Hepatocyte (in vitro differentiated cells): ENCODE data around the gene TMEM175. TPM values are rescaled to one million over a fixed set of nuclear protein-coding genes. Genes with fewer than 3 reads are reported as not detected.

Source experiments
- DNase-seq: peaks from one replicate; pipeline ENCODE4 v3.0.0-alpha.2; 2016; ENCODE audit warnings: low spot score
- H2AFZ ChIP-seq: fragments of 200-600 bp; sonication (generic); 2 replicates; pipeline ENCODE4 v1.6.0; 2016; ENCODE audit warnings: antibody characterized with exemption, mild to moderate bottlenecking
- H3K27ac ChIP-seq: fragments of 200-600 bp; sonication (generic); 2 replicates; pipeline ENCODE4 v1.5.1; 2016; ENCODE audit warnings: mild to moderate bottlenecking
- H3K27me3 ChIP-seq: fragments of 200-600 bp; sonication (generic); 2 replicates; pipeline ENCODE4 v1.6.1; 2016
- H3K36me3 ChIP-seq: fragments of 200-600 bp; sonication (generic); replicated peaks from 2 replicates; pipeline ENCODE4 v1.5.1; 2016; ENCODE audit warnings: low read depth; ENCODE audit not compliant: insufficient read depth
- H3K4me1 ChIP-seq: fragments of 200-600 bp; sonication (generic); 2 replicates; pipeline ENCODE4 v1.5.1; 2016; ENCODE audit warnings: mild to moderate bottlenecking, moderate library complexity; ENCODE audit not compliant: insufficient read depth
- H3K4me2 ChIP-seq: fragments of 200-600 bp; sonication (generic); 2 replicates; pipeline ENCODE4 v1.6.0; 2016
- H3K4me3 ChIP-seq: fragments of 200-600 bp; sonication (generic); 2 replicates; pipeline ENCODE4 v1.5.1; 2016; ENCODE audit warnings: mild to moderate bottlenecking
- H3K79me2 ChIP-seq: fragments of 200-600 bp; sonication (generic); 2 replicates; pipeline ENCODE4 v1.6.0; 2017; ENCODE audit warnings: mild to moderate bottlenecking
- H3K9me2 ChIP-seq: fragments of 200-600 bp; sonication (generic); replicated peaks from 2 replicates; pipeline ENCODE4 v1.6.0; 2017; ENCODE audit warnings: mild to moderate bottlenecking; ENCODE audit not compliant: insufficient read depth
- H3K9me3 ChIP-seq: fragments of 200-600 bp; sonication (generic); 2 replicates; pipeline ENCODE4 v1.5.1; 2016; ENCODE audit warnings: low read depth, mild to moderate bottlenecking
- H4K20me1 ChIP-seq: fragments of 200-600 bp; sonication (generic); 2 replicates; pipeline ENCODE4 v1.6.0; 2016; ENCODE audit warnings: mild to moderate bottlenecking; ENCODE audit not compliant: insufficient read depth, poor library complexity, severe bottlenecking
- CTCF ChIP-seq: fragments of 200-600 bp; sonication (generic); IDR thresholded peaks from 2 replicates; pipeline ENCODE4 v1.5.1; 2016; ENCODE audit warnings: antibody characterized with exemption, mild to moderate bottlenecking; ENCODE audit not compliant: poor library complexity
- EZH2 ChIP-seq: fragments of 200-600 bp; sonication (generic); IDR thresholded peaks from 2 replicates; pipeline ENCODE4 v1.6.1; 2016; ENCODE audit warnings: antibody characterized with exemption, mild to moderate bottlenecking, borderline replicate concordance
- EZH2phosphoT487 ChIP-seq: fragments of 200-600 bp; sonication (generic); IDR thresholded peaks from one replicate; pipeline ENCODE4 v1.6.1; 2018; ENCODE audit warnings: antibody characterized with exemption, mild to moderate bottlenecking, low read depth, moderate library complexity; ENCODE audit not compliant: unreplicated experiment, severe bottlenecking
- WGBS: methylation state at CpG from one replicate; pipeline ENCODE4 v1.1.6; 2016; ENCODE audit warnings: low lambda C conversion rate; ENCODE audit errors: missing lambda C conversion rate; 5-methylcytosine and 5-hydroxymethylcytosine counted together
- polyA plus RNA-seq: library from polyadenylated mRNA; unstranded; fragments of >200 nt; fragmentation: Nextera tagmentation; extraction: Ambion mirVana; gene quantifications from 2 replicates; pipeline ENCODE4 v1.2.1, GENCODE V29; 2016
- total RNA-seq: library from RNA; depleted of rRNA; stranded (reverse); fragments of >200 nt; gene quantifications from 2 replicates; pipeline ENCODE4 v1.2.3, GENCODE V29; 2014

Gene TMEM175
- total and polyA plus RNA-seq, 2 experiments from 2014 or later = 14.8 to 31.4 TPM

- Histone ChIP-seq H3K36me3 (no peaks in the 10 kb centered on the region), H4K20me1 (no peaks in the 10 kb centered on the region)
Measured at GRCh38 chr4:898123-898522, 34.1 kb upstream of the TMEM175 start.

GRCh38 chr4:898869-899555 is 33.2 kb upstream of the TMEM175 start:
- Histone ChIP-seq H3K4me2 (no peak overlapping the region), H2AFZ (no peak overlapping the region), H3K9me3 (no peaks in the 10 kb centered on the region), H3K4me1 (no peaks in the 10 kb centered on the region), H3K79me2 (no peaks in the 10 kb centered on the region), H3K27me3 (no peaks in the 10 kb centered on the region), H3K36me3 (no peaks in the 10 kb centered on the region), H3K27ac (no peak overlapping the region), H3K9me2 (no peaks in the 10 kb centered on the region), H3K4me3 (no peak overlapping the region), H4K20me1 (no peaks in the 10 kb centered on the region)
- TF ChIP-seq EZH2 (no peak), EZH2phosphoT487 (no peak), CTCF (no peak)
- WGBS = 96% methylated on average over 27 of the region's 27 CpGs
- DNase-seq = no peak

More at GRCh38 chr4:898123-898522, 34.1 kb upstream of the TMEM175 start:
- DNase-seq = no peak
- Histone ChIP-seq H3K27ac (no peak overlapping the region), H3K4me1 (no peaks in the 10 kb centered on the region), H3K9me3 (no peaks in the 10 kb centered on the region), H3K9me2 (no peaks in the 10 kb centered on the region), H3K79me2 (no peaks in the 10 kb centered on the region), H3K27me3 (no peaks in the 10 kb centered on the region), H2AFZ (no peak overlapping the region), H3K4me2 (no peak overlapping the region), H3K4me3 (no peak overlapping the region)
- no peak for TF ChIP-seq EZH2phosphoT487
- TF ChIP-seq CTCF = no peak
- no peak for TF ChIP-seq EZH2
- 91% methylated on average over 15 of the region's 15 CpGs for WGBS

- TF ChIP-seq EZH2 (no peak), CTCF (no peak), EZH2phosphoT487 (no peak)
- WGBS = 89% methylated on average over 12 of the region's 12 CpGs
- Histone ChIP-seq H3K4me2 (no peak overlapping the region), H3K9me3 (no peaks in the 10 kb centered on the region), H3K79me2 (no peaks in the 10 kb centered on the region), H4K20me1 (no peaks in the 10 kb centered on the region), H2AFZ (no peak overlapping the region), H3K4me3 (no peak overlapping the region), H3K4me1 (no peaks in the 10 kb centered on the region), H3K27ac (no peak overlapping the region), H3K27me3 (no peaks in the 10 kb centered on the region), H3K36me3 (no peaks in the 10 kb centered on the region), H3K9me2 (no peaks in the 10 kb centered on the region)
- DNase-seq = no peak
Measured at GRCh38 chr4:899556-899906, 32.7 kb upstream of the TMEM175 start.

- H2AFZ ChIP-seq = no peak overlapping the region
- H3K4me2 ChIP-seq = no peak overlapping the region
- H3K9me3 ChIP-seq = no peaks in the 10 kb centered on the region
- no peak for DNase-seq
- H3K27me3 ChIP-seq = no peaks in the 10 kb centered on the region
- no peaks in the 10 kb centered on the region for H3K36me3 ChIP-seq
- WGBS = 96% methylated on average over 26 of the region's 26 CpGs
- H4K20me1 ChIP-seq = no peaks in the 10 kb centered on the region
- no peaks in the 10 kb centered on the region for H3K4me1 ChIP-seq
- no peaks in the 10 kb centered on the region for H3K9me2 ChIP-seq
- no peak overlapping the region for H3K4me3 ChIP-seq
- no peak overlapping the region for H3K27ac ChIP-seq
- H3K79me2 ChIP-seq = no peaks in the 10 kb centered on the region
- TF ChIP-seq EZH2phosphoT487 = no peak
- no peak for TF ChIP-seq CTCF
- no peak for TF ChIP-seq EZH2
Measured at GRCh38 chr4:900073-900472, 32.2 kb upstream of the TMEM175 start.
